RWPE1 (cell line): Measurements from ENCODE around the gene UBE3B.

Experiments used
- CTCF ChIA-PET: fragments of 350-600 bp; sonication (Branson Sonifier 250); formaldehyde crosslinking; extraction: SDS; loops from one replicate; lab custom pipeline; 2021; lab: Yijun Ruan, JAX
- POLR2A ChIA-PET: fragments of 400-600 bp; formaldehyde crosslinking; extraction: SDS; loops from one replicate; lab custom pipeline; 2020; ENCODE audit warnings: antibody characterized with exemption; ENCODE audit not compliant: low non-redundant PET; lab: Yijun Ruan, JAX
- DNase-seq: peaks from one replicate; pipeline ENCODE4 v3.0.0; 2012; ENCODE audit warnings: low spot score
- H3K27ac ChIP-seq: fragments of 450-650 bp; 2 replicates; pipeline ENCODE4 v1.5.1; 2017
- TF ChIP-seq, protein P1 (sequence below): fragments of 450-650 bp; conservative IDR thresholded peaks from 2 replicates; pipeline ENCODE4 v1.5.1; 2017; ENCODE audit warnings: low read depth, mild to moderate bottlenecking

UBE3B gene

DNA sequence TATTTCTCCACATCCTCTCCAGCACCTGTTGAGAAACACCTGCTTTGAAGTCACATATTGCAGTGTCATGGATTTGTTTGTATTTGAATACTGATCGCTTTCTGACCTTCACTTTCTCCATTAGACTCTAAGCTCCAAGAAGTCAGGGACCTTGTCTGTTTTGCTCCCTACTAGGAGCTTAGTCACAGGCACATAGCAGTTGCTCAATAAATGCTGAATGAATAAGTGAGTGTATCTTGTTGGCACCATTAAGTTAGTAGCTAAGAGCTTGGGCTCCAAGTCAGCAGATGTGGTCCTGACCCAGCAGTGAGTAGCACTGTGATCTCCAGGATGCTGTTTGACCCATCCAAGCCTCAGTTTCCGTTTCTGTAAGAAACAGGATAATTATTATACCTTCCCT lies 106.3 kb downstream of the UBE3B start:
- CTCF ChIA-PET, result interaction anchor here (0.9 kb wide), 1 partner anchor 13 kb away, joined by 3 read pairs; no protein-coding TSS in a partner anchor

More for the DNA sequence above, 106.3 kb downstream of the UBE3B start:
- H3K27ac ChIP-seq, result no peak overlapping the region
- POLR2A ChIA-PET, result no interaction called here
- no peak for DNase-seq
- TF ChIP-seq, protein P1, sequence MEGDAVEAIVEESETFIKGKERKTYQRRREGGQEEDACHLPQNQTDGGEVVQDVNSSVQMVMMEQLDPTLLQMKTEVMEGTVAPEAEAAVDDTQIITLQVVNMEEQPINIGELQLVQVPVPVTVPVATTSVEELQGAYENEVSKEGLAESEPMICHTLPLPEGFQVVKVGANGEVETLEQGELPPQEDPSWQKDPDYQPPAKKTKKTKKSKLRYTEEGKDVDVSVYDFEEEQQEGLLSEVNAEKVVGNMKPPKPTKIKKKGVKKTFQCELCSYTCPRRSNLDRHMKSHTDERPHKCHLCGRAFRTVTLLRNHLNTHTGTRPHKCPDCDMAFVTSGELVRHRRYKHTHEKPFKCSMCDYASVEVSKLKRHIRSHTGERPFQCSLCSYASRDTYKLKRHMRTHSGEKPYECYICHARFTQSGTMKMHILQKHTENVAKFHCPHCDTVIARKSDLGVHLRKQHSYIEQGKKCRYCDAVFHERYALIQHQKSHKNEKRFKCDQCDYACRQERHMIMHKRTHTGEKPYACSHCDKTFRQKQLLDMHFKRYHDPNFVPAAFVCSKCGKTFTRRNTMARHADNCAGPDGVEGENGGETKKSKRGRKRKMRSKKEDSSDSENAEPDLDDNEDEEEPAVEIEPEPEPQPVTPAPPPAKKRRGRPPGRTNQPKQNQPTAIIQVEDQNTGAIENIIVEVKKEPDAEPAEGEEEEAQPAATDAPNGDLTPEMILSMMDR, result no peak
